ENCODE data around the gene UGGT2. TPM values are rescaled to one million over a fixed set of nuclear protein-coding genes. Genes with fewer than 3 reads are reported as not detected.

The UGGT2 gene
- polyA plus RNA-seq (2011; rRNA removed) (21.2 and 30.5 TPM in 2 replicates), polyA minus RNA-seq (2011; rRNA and poly(A)+ RNA removed) (14.7 and 27.8 TPM in 2 replicates)

- ChIA-PET POLR2A (interaction anchor here (0.5 to 1.3 kb wide), 8 partner anchors 10 to 1382 kb away, joined by 3 to 5 read pairs (median 3); partner anchors contain the start of gene DNAJC3), CTCF (interaction anchor here (1.0 to 1.5 kb wide), 2 partner anchors 20 to 33 kb away, joined by 3 to 8 read pairs; no protein-coding TSS in a partner anchor)
- peak within 1 kb of the TSS; percentile 96 for H3K4me3 ChIP-seq (ENCODE audit: low read depth, low read length)
- H3K27me3 ChIP-seq (ENCODE audit: control insufficient read depth, insufficient read depth, low read length), result no peaks in the 10 kb centered on the region
- no peaks in the 10 kb centered on the region for H3K9me3 ChIP-seq (ENCODE audit: control insufficient read depth, insufficient read depth, low read length)
- TF ChIP-seq CTCF (IDR thresholded peaks at IDR 0.05; ENCODE audit: low read depth, low read length), result no peak
- peak within 1 kb of the TSS; percentile 85 for H3K27ac ChIP-seq (ENCODE audit: low read depth, low read length)
- DNase-seq (ENCODE audit: low read depth, low spot score), result peak; percentile 88
Measured at GRCh38 chr13:96053003-96053703, at the start of gene UGGT2. Gene UGGT2 (minus strand): TSS chr13:96053401. CDS start chr13:96053312, 89 bp downstream.

- Histone ChIP-seq H3K27ac (ENCODE audit: low read depth, low read length) (no peak overlapping the region), H3K9me3 (ENCODE audit: control insufficient read depth, insufficient read depth, low read length) (no peaks in the 10 kb centered on the region), H3K27me3 (ENCODE audit: control insufficient read depth, insufficient read depth, low read length) (no peaks in the 10 kb centered on the region), H3K4me3 (ENCODE audit: low read depth, low read length) (no peak overlapping the region)
- no peak for DNase-seq (ENCODE audit: low read depth, low spot score)
- ChIA-PET CTCF (no interaction called here), POLR2A (no interaction called here)
- no peak for TF ChIP-seq CTCF (IDR thresholded peaks at IDR 0.05; ENCODE audit: low read depth, low read length)
Measured at GRCh38 chr13:96100457-96101220, 47.4 kb upstream of the UGGT2 start.

GRCh38 chr13:96093296-96094006 is 40.2 kb upstream of the UGGT2 start:
- CTCF ChIA-PET, result no interaction called here
- no peak for TF ChIP-seq CTCF (IDR thresholded peaks at IDR 0.05; ENCODE audit: low read depth, low read length)
- no peak overlapping the region for H3K4me3 ChIP-seq (ENCODE audit: low read depth, low read length)
- no peak for DNase-seq (ENCODE audit: low read depth, low spot score)
- H3K27me3 ChIP-seq (ENCODE audit: control insufficient read depth, insufficient read depth, low read length), result peaks cover 33% of the 10 kb centered on the region
- H3K9me3 ChIP-seq (ENCODE audit: control insufficient read depth, insufficient read depth, low read length), result no peaks in the 10 kb centered on the region; the same call in 1 of the 2 replicates
- no peak overlapping the region for H3K27ac ChIP-seq (ENCODE audit: low read depth, low read length)
- POLR2A ChIA-PET, result no interaction called here

- H3K27me3 ChIP-seq (ENCODE audit: control insufficient read depth, insufficient read depth, low read length), result peaks cover 39% of the 10 kb centered on the region
Measured at GRCh38 chr13:96091164-96092117, 38.2 kb upstream of the UGGT2 start.

More at GRCh38 chr13:96091164-96092117, 38.2 kb upstream of the UGGT2 start:
- TF ChIP-seq CTCF (IDR thresholded peaks at IDR 0.05; ENCODE audit: low read depth, low read length), result no peak
- CTCF ChIA-PET, result no interaction called here
- Histone ChIP-seq H3K4me3 (ENCODE audit: low read depth, low read length) (no peak overlapping the region), H3K9me3 (ENCODE audit: control insufficient read depth, insufficient read depth, low read length) (no peaks in the 10 kb centered on the region; the same call in 1 of the 2 replicates), H3K27ac (ENCODE audit: low read depth, low read length) (no peak overlapping the region)
- no peak for DNase-seq (ENCODE audit: low read depth, low spot score)
- POLR2A ChIA-PET, result no interaction called here

Data from AG04450 (cell line).